CD14-positive monocyte (primary cell): ENCODE data around the gene MLF2. TPM values are rescaled to one million over a fixed set of nuclear protein-coding genes. Genes with fewer than 3 reads are reported as not detected.

Source experiments
- DNase-seq, 3 donors: peaks; one replicate each; pipeline ENCODE4 v3.0.0-alpha.2; 2011 to 2022
- H2AFZ ChIP-seq: 2 replicates; pipeline ENCODE4 v1.6.0; 2012; ENCODE audit warnings: mild to moderate bottlenecking, low read depth, low read length, inconsistent platforms; ENCODE audit not compliant: insufficient read depth, poor library complexity, severe bottlenecking
- H3K27ac ChIP-seq, 2 donors: 1 replicate in 1 of 2; 2 replicates in 1 of 2; pipeline ENCODE4 v1.5.1; 2012 to 2013; ENCODE audit warnings: low read length in 2 of 2, control low read depth in 1 of 2, inconsistent platforms in 1 of 2, low read depth in 1 of 2, mild to moderate bottlenecking in 1 of 2
- H3K27me3 ChIP-seq, 2 donors: one replicate each; pipeline versions ENCODE4 v1.6.0 to v1.6.1; 2011 to 2013; ENCODE audit warnings: low read length in 2 of 2; ENCODE audit not compliant: control insufficient read depth in 2 of 2, insufficient read depth in 2 of 2
- H3K36me3 ChIP-seq, 2 donors: replicated peaks in 1 of 2; 1 replicate in 1 of 2; 2 replicates in 1 of 2; pipeline versions ENCODE4 v1.5.1 to v1.6.1; 2012 to 2013; ENCODE audit warnings: low read length in 2 of 2, control low read depth in 1 of 2, inconsistent platforms in 1 of 2, mild to moderate bottlenecking in 1 of 2; ENCODE audit not compliant: insufficient read depth in 2 of 2, control insufficient read depth in 1 of 2
- H3K4me1 ChIP-seq, 2 donors: 1 replicate in 1 of 2; 2 replicates in 1 of 2; pipeline versions ENCODE4 v1.5.1 to v1.6.1; 2012 to 2013; ENCODE audit warnings: low read length in 2 of 2, control low read depth in 1 of 2, inconsistent platforms in 1 of 2, mild to moderate bottlenecking in 1 of 2, moderate library complexity in 1 of 2; ENCODE audit not compliant: insufficient read depth in 2 of 2, control insufficient read depth in 1 of 2
- H3K4me2 ChIP-seq: replicated peaks from 2 replicates; pipeline ENCODE3; 2012; ENCODE audit warnings: low read length, moderate library complexity, mild to moderate bottlenecking; ENCODE audit not compliant: poor library complexity, severe bottlenecking; ENCODE audit errors: extremely low read depth
- H3K4me3 ChIP-seq, 3 experiments: fragments of 200-600 bp in 1 of 3; sonication (generic) in 1 of 3; replicated peaks in 1 of 3; 1 replicate in 2 of 3; 2 replicates in 1 of 3; pipeline ENCODE4 v1.5.1; 2011 to 2013; ENCODE audit warnings: low read length in 3 of 3, mild to moderate bottlenecking in 3 of 3, control low read depth in 2 of 3, low read depth in 2 of 3, inconsistent platforms in 1 of 3, moderate library complexity in 1 of 3
- H3K79me2 ChIP-seq: 2 replicates; pipeline ENCODE4 v1.6.0; 2012; ENCODE audit warnings: mild to moderate bottlenecking, control low read depth, inconsistent platforms, low read length, moderate library complexity; ENCODE audit not compliant: insufficient read depth
- H3K9ac ChIP-seq: 2 replicates; pipeline ENCODE4 v1.6.0; 2017; ENCODE audit warnings: low read length, mild to moderate bottlenecking; ENCODE audit not compliant: insufficient read depth, poor library complexity, severe bottlenecking
- H3K9me3 ChIP-seq, 2 donors: replicated peaks in 1 of 2; 1 replicate in 1 of 2; 2 replicates in 1 of 2; pipeline versions ENCODE4 v1.5.1 to v1.6.1; 2012 to 2013; ENCODE audit warnings: low read length in 2 of 2, control low read depth in 1 of 2; ENCODE audit not compliant: control insufficient read depth in 1 of 2, insufficient read depth in 1 of 2
- H4K20me1 ChIP-seq: 2 replicates; pipeline ENCODE4 v1.6.0; 2012; ENCODE audit warnings: mild to moderate bottlenecking, low read length, control low read depth, moderate library complexity; ENCODE audit not compliant: insufficient read depth
- H3K27ac Mint-ChIP-seq, 7 donors: one replicate each; pipeline ENCODE4 v1.8.0; 2020; ENCODE audit warnings: mild to moderate bottlenecking in 7 of 7, mixed read lengths in 7 of 7, moderate library complexity in 6 of 7, inconsistent platforms in 2 of 7
- H3K27me3 Mint-ChIP-seq, 3 donors: one replicate each; pipeline ENCODE4 v1.8.0; 2021 to 2022; ENCODE audit warnings: low read depth in 3 of 3, mild to moderate bottlenecking in 3 of 3, mixed read lengths in 3 of 3, moderate library complexity in 3 of 3, inconsistent platforms in 1 of 3
- H3K36me3 Mint-ChIP-seq, 2 donors: one replicate each; pipeline ENCODE4 v1.8.0; 2020; ENCODE audit warnings: mixed read lengths in 2 of 2, inconsistent platforms in 1 of 2, mild to moderate bottlenecking in 1 of 2
- H3K4me1 Mint-ChIP-seq: one replicate; pipeline ENCODE4 v1.8.0; 2020; ENCODE audit warnings: mild to moderate bottlenecking, mixed read lengths
- H3K4me3 Mint-ChIP-seq, 2 donors: one replicate each; pipeline ENCODE4 v1.8.0; 2020; ENCODE audit warnings: mild to moderate bottlenecking in 2 of 2, mixed read lengths in 2 of 2, moderate library complexity in 1 of 2
- H3K9me3 Mint-ChIP-seq, 7 donors: one replicate each; pipeline ENCODE4 v1.8.0; 2020 to 2022; ENCODE audit warnings: mixed read lengths in 7 of 7, mild to moderate bottlenecking in 6 of 7, moderate library complexity in 6 of 7, inconsistent platforms in 2 of 7
- WGBS: methylation state at CpG from one replicate; pipeline ENCODE4 v1.1.5; 2013; ENCODE audit warnings: missing lambda C conversion rate; ENCODE audit not compliant: insufficient coverage; 5-methylcytosine and 5-hydroxymethylcytosine counted together
- intact Hi-C, 2 donors: fragments of 100-400 bp; cut with micrococcal nuclease; formaldehyde crosslinking; loops; one replicate each; pipeline versions ENCODE4 v1.15.0 to v1.15.1; 2023
- polyA plus RNA-seq, 3 donors: library from polyadenylated mRNA; depleted of rRNA in 1 of 3; unstranded in 2 of 3; stranded (reverse) in 1 of 3; fragments of 300-500 nt in 2 of 3; fragments of >200 nt in 1 of 3; fragmentation: Illumina TruSeq in 2 of 3; gene quantifications; 1 replicate in 2 of 3; 2 replicates in 1 of 3; pipeline ENCODE4 v1.2.3, GENCODE V29; 2012 to 2021
- TF ChIP-seq, protein P1 (sequence below): fragments of 200-600 bp; IDR thresholded peaks from one replicate; pipeline ENCODE4 v1.8.0; 2022; ENCODE audit warnings: antibody characterized with exemption, mild to moderate bottlenecking

MLF2 gene
- polyA plus RNA-seq, 3 donors, result 113 to 211 (median 140) TPM

DNA sequence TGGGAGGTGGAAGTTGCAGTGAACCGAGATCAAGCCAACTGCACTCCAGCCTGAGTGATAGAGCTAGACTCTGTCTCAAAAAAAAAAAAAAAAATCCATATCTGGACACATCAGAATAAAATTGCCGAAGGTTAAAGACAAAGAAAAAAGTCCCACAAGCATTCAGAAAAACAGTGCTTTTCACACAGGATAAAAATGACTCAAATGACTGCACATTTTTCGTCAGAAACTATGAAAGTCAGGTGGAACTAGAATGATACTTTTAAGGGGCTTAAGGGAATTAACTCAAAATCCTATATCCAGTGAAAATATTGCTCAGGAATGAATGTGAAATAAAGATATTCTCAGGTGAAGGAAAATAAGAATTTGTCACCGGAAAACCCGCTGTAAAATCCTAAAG, 16.2 kb downstream of the MLF2 start:
- no peak overlapping the region for H3K4me3 Mint-ChIP-seq
- intact Hi-C loops, result loop anchor here (5.0 kb wide), 2 partner anchors 41 to 91 kb away; partner anchors contain the start of gene P3H3 (in 1 of the 2)
- Histone ChIP-seq H2AFZ (no peak overlapping the region), H3K79me2 (no peaks in the 10 kb centered on the region), H4K20me1 (no peaks in the 10 kb centered on the region), H3K9ac (no peak overlapping the region), H3K9me3 (no peaks in the 10 kb centered on the region), H3K27ac (no peak overlapping the region), H3K4me3 (no peak overlapping the region), H3K4me1 (no peaks in the 10 kb centered on the region), H3K4me2 (no peak overlapping the region), H3K36me3 (peaks cover 19 to 37% of the 10 kb centered on the region in 2 donors), H3K27me3 (no peaks in the 10 kb centered on the region)
- DNase-seq, result no peak
- peaks cover 0 to 2% (median 2%) of the 10 kb centered on the region in 3 donors for H3K27me3 Mint-ChIP-seq
- peaks cover 4% of the 10 kb centered on the region for H3K4me1 Mint-ChIP-seq
- WGBS, result 100% methylated on average over 2 of the region's 5 CpGs
- no peak overlapping the region for H3K27ac Mint-ChIP-seq
- TF ChIP-seq, protein P1, sequence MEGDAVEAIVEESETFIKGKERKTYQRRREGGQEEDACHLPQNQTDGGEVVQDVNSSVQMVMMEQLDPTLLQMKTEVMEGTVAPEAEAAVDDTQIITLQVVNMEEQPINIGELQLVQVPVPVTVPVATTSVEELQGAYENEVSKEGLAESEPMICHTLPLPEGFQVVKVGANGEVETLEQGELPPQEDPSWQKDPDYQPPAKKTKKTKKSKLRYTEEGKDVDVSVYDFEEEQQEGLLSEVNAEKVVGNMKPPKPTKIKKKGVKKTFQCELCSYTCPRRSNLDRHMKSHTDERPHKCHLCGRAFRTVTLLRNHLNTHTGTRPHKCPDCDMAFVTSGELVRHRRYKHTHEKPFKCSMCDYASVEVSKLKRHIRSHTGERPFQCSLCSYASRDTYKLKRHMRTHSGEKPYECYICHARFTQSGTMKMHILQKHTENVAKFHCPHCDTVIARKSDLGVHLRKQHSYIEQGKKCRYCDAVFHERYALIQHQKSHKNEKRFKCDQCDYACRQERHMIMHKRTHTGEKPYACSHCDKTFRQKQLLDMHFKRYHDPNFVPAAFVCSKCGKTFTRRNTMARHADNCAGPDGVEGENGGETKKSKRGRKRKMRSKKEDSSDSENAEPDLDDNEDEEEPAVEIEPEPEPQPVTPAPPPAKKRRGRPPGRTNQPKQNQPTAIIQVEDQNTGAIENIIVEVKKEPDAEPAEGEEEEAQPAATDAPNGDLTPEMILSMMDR, result no peak
- H3K36me3 Mint-ChIP-seq, result peaks cover 24 to 52% of the 10 kb centered on the region in 2 donors
- no peaks in the 10 kb centered on the region for H3K9me3 Mint-ChIP-seq

DNA sequence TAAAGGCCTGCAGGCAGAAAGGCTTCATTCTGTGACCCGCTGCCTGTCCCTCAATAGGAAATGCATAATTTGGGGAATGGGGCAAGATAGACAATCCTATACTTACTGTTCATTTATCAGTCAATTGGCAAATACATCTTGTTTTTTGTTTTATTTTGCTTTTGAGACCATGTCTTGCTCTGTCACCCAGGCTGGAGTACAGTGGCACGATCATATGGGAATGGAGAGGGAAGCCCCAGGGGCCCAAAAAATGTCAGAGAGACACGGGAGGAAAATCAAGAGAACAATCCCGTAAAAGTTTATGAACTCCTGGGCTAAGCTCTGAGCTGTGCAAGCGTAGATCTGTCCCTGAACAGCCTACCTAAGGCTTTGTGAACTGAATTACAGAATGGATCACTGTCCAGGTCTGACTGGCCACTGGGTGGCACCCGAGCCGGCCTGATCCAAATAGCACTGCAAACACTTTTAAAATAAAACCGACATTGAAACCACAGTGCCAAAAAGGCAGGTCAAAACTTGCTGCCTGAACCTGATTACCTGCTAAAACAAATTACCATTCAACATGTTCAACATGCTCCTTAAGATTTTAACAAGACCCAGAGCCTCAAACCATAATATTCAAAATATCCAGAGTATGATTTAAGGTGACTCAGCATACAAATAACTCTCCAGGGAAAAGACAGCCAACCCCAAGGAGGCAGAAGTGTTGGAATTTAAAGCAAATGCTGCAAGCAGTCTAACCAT, 17.3 kb downstream of the MLF2 start:
- H3K9me3 Mint-ChIP-seq, result no peaks in the 10 kb centered on the region
- TF ChIP-seq, protein P1, result peak; percentile 68

More for the DNA sequence above, 17.3 kb downstream of the MLF2 start:
- peaks cover 0 to 2% (median 2%) of the 10 kb centered on the region in 3 donors for H3K27me3 Mint-ChIP-seq
- peak overlapping the region in 2 of 7 donors; percentile 38 to 77 for H3K27ac Mint-ChIP-seq
- intact Hi-C loops, result loop anchor here (1.0 to 5.0 kb wide), 3 partner anchors 42 to 92 kb away; partner anchors contain the start of gene P3H3 (in 1 of the 2)
- no peak overlapping the region for H3K4me3 Mint-ChIP-seq
- H2AFZ ChIP-seq, result no peak overlapping the region
- no peak overlapping the region for H3K9ac ChIP-seq
- WGBS, result 42% methylated on average over 6 of the region's 8 CpGs
- H3K36me3 ChIP-seq, result peaks cover 31 to 48% of the 10 kb centered on the region in 2 donors
- H3K79me2 ChIP-seq, result no peaks in the 10 kb centered on the region
- H3K27me3 ChIP-seq, result no peaks in the 10 kb centered on the region
- peak; percentile 34 to 44 (median 43) for DNase-seq
- no peaks in the 10 kb centered on the region for H4K20me1 ChIP-seq
- H3K4me2 ChIP-seq, result no peak overlapping the region
- H3K36me3 Mint-ChIP-seq, result peaks cover 33 to 63% of the 10 kb centered on the region in 2 donors
- H3K27ac ChIP-seq, result no peak overlapping the region
- no peaks in the 10 kb centered on the region for H3K9me3 ChIP-seq
- H3K4me1 Mint-ChIP-seq, result peaks cover 4% of the 10 kb centered on the region
- H3K4me3 ChIP-seq, result no peak overlapping the region
- no peaks in the 10 kb centered on the region for H3K4me1 ChIP-seq
